ENCODE results near the gene PIBF1.

- TF ChIP-seq, protein P1, sequence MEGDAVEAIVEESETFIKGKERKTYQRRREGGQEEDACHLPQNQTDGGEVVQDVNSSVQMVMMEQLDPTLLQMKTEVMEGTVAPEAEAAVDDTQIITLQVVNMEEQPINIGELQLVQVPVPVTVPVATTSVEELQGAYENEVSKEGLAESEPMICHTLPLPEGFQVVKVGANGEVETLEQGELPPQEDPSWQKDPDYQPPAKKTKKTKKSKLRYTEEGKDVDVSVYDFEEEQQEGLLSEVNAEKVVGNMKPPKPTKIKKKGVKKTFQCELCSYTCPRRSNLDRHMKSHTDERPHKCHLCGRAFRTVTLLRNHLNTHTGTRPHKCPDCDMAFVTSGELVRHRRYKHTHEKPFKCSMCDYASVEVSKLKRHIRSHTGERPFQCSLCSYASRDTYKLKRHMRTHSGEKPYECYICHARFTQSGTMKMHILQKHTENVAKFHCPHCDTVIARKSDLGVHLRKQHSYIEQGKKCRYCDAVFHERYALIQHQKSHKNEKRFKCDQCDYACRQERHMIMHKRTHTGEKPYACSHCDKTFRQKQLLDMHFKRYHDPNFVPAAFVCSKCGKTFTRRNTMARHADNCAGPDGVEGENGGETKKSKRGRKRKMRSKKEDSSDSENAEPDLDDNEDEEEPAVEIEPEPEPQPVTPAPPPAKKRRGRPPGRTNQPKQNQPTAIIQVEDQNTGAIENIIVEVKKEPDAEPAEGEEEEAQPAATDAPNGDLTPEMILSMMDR (conservative IDR thresholded peaks at IDR 0.05; ENCODE audit: low read depth, low read length): no peak
- TF ChIP-seq RFX5 (IDR thresholded peaks at IDR 0.05; ENCODE audit: low read depth, low read length) (no peak), MXI1 (IDR thresholded peaks at IDR 0.05; ENCODE audit: borderline replicate concordance, low read depth, low read length) (no peak), POLR2A (IDR thresholded peaks at IDR 0.05; ENCODE audit: low read depth, low read length) (no peak), NFE2L2 (IDR thresholded peaks at IDR 0.05; ENCODE audit: low read depth, low read length) (no peak)
- TF ChIP-seq, protein P2, sequence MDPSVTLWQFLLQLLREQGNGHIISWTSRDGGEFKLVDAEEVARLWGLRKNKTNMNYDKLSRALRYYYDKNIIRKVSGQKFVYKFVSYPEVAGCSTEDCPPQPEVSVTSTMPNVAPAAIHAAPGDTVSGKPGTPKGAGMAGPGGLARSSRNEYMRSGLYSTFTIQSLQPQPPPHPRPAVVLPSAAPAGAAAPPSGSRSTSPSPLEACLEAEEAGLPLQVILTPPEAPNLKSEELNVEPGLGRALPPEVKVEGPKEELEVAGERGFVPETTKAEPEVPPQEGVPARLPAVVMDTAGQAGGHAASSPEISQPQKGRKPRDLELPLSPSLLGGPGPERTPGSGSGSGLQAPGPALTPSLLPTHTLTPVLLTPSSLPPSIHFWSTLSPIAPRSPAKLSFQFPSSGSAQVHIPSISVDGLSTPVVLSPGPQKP (IDR thresholded peaks at IDR 0.05; ENCODE audit: borderline replicate concordance, low read depth, low read length): no peak
Observed at GRCh38 chr13:72763411-72763810, 18.5 kb upstream of the PIBF1 start.

All from IMR-90 (cell line).